T-helper 2 cell treated with Interferon-gamma antibody and Interleukin-4, amounts not matched to agents 5 μg/mL and 100 μg/mL, for 36 hours (primary cell): Measurements from ENCODE around the gene ZNF331.

Experiments used
- DNase-seq: peaks from one replicate; pipeline ENCODE4 v3.0.0; 2021; ENCODE audit warnings: low spot score
- H3K27ac Mint-ChIP-seq: one replicate; pipeline ENCODE4 v1.8.0; 2021; ENCODE audit warnings: mild to moderate bottlenecking, mixed read lengths
- H3K27me3 Mint-ChIP-seq: one replicate; pipeline ENCODE4 v1.8.0; 2021; ENCODE audit warnings: low read depth, mixed read lengths
- H3K36me3 Mint-ChIP-seq: one replicate; pipeline ENCODE4 v1.8.0; 2021; ENCODE audit warnings: low read depth, mixed read lengths
- H3K4me1 Mint-ChIP-seq: one replicate; pipeline ENCODE4 v1.8.0; 2021; ENCODE audit warnings: low read depth, mixed read lengths
- H3K4me3 Mint-ChIP-seq: one replicate; pipeline ENCODE4 v1.8.0; 2022; ENCODE audit warnings: mild to moderate bottlenecking, moderate library complexity, mixed read lengths
- H3K9me3 Mint-ChIP-seq: one replicate; pipeline ENCODE4 v1.8.0; 2021; ENCODE audit warnings: mixed read lengths

The ZNF331 gene

GRCh38 chr19:53608381-53608780, 70.4 kb downstream of the ZNF331 start:
- Mint-ChIP-seq H3K4me1 (no peaks in the 10 kb centered on the region), H3K4me3 (no peak overlapping the region), H3K36me3 (peaks cover 1% of the 10 kb centered on the region), H3K9me3 (peaks cover 40% of the 10 kb centered on the region), H3K27me3 (no peaks in the 10 kb centered on the region), H3K27ac (no peak overlapping the region)
- DNase-seq: no peak

DNA sequence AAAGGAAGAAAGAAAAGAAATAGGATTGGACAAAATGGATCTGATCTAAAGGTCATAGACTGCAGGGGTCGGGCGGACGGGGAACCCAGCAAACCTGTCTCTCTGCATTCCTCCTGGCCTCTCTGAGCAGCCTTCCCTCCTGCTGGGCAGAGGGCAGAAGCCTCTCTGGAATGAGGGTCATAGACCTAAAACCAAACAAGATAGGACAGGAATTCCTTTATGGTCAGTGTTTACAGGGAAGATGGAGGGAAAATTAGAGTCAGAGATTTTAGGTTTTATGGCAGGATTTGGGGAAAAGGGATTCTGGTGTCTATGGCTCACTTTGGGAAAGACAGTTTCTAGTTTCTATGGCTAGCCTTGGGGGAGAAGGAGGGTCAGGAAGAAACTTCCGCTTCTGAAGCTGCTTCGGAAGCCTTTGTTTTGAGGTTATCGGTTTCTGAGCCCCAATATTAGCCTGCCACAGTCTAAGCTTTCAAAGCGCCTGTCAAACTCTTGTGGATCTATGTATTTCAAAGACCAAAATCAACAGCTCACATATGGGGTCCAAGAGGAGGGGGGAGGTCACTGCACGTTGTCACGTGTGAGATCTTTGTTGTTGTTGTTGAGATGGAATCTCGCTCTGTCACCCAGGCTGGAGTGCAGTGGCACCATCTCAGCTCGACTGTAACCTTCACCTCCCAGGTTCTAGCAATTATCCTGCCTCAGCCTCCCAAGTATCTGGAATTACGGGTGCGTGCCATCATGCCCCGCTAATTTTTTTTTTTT, 75.0 kb downstream of the ZNF331 start:
- Mint-ChIP-seq H3K27ac (no peak overlapping the region), H3K4me3 (no peak overlapping the region), H3K9me3 (peaks cover 33% of the 10 kb centered on the region), H3K27me3 (no peaks in the 10 kb centered on the region), H3K36me3 (peaks cover 1% of the 10 kb centered on the region), H3K4me1 (no peaks in the 10 kb centered on the region)
- no peak for DNase-seq

GRCh38 chr19:53621885-53622740, 84.2 kb downstream of the ZNF331 start:
- Mint-ChIP-seq H3K4me3 (no peak overlapping the region), H3K27me3 (no peaks in the 10 kb centered on the region), H3K4me1 (no peaks in the 10 kb centered on the region), H3K9me3 (peaks cover 19% of the 10 kb centered on the region), H3K36me3 (no peaks in the 10 kb centered on the region), H3K27ac (no peak overlapping the region)
- no peak for DNase-seq

DNA sequence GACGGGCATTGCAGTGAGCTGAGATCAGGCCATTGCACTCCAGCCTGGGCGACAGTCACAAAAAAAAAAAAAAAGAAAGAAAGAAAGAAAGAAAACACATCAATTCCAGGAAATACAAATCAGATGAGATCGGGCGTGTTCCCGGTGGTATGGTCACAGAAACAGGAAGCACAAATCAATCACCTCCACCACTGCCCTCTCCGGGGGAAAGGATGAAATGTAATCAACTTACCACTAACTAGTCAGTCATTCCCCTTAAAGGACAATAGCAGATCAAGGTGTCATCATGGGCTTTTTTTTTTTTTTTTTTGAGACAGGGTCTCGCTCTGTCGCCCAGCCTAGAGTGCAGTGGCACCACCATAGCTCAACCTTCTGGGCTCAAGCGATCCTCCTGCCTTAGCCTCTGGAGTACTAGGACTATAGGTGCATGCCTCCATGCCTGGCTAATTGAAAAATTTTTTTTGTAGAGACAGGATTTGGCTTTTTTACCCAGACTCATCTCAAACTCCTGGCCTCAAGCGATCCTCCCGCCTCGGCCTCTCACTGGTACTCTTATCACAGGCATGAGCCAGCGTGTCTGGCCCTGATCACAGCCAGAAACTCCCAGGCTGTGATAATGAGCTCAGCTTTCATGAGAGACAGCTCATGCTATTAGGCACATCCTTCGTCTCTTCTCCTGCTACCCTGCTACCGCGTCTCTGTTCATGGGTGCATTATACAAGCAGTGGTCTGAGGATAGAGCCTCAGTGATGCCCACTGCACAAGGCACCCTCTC, 87.0 kb downstream of the ZNF331 start:
- Mint-ChIP-seq H3K4me1 (no peaks in the 10 kb centered on the region), H3K9me3 (peaks cover 16% of the 10 kb centered on the region), H3K36me3 (no peaks in the 10 kb centered on the region), H3K27me3 (no peaks in the 10 kb centered on the region), H3K27ac (no peak overlapping the region), H3K4me3 (no peak overlapping the region)
- DNase-seq: no peak

DNA sequence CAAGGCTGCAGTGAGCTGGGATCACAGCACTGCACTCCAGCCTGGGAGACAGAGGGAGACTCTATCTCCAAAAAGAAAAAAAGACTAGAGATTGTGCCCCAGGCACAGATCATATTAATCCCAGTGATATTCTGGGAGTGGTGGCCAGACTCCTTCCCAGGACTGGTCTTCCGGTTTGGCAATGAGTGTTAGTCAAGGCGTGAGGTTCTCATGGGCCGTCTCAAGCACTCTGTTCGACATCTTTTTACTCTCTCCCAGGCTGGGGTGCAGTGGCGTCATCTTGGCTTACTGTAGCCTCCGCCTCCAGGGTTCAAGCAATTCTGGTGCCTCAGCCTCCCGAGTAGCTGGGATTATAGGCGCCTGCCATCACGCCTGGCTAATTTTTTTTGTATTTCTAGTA, 88.5 kb downstream of the ZNF331 start:
- no peak overlapping the region for H3K4me3 Mint-ChIP-seq
- H3K27me3 Mint-ChIP-seq: no peaks in the 10 kb centered on the region
- H3K36me3 Mint-ChIP-seq: no peaks in the 10 kb centered on the region

DNA sequence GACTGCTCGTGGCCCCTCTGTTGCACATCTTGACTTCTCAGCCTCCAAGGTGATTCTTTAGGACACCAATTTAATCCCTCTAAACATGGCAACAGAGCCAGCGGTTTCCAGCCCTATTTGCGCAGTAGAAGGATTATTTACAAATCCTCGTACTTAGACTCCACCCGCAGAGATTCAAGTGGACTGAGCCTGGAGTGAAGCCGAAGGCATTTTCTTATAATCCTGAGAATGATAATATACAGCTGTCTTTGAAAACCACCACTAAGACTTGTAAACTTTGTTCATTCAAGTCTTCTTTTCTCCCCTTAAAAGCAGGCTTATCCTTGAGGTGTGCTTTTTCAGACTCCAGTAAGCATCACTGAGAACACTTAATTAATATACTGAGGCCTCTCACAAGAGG, 89.0 kb downstream of the ZNF331 start:
- peaks cover 2% of the 10 kb centered on the region for H3K36me3 Mint-ChIP-seq
- no peak overlapping the region for H3K27ac Mint-ChIP-seq
- DNase-seq: no peak
- H3K9me3 Mint-ChIP-seq: peaks cover 16% of the 10 kb centered on the region
- no peaks in the 10 kb centered on the region for H3K4me1 Mint-ChIP-seq
- no peak overlapping the region for H3K4me3 Mint-ChIP-seq
- no peaks in the 10 kb centered on the region for H3K27me3 Mint-ChIP-seq

More for the DNA sequence above, 88.5 kb downstream of the ZNF331 start:
- peaks cover 16% of the 10 kb centered on the region for H3K9me3 Mint-ChIP-seq
- no peak for DNase-seq
- no peak overlapping the region for H3K27ac Mint-ChIP-seq
- no peaks in the 10 kb centered on the region for H3K4me1 Mint-ChIP-seq
